Neural progenitor cell (in vitro differentiated cells): ENCODE data around the gene ANKRD50. TPM values are rescaled to one million over a fixed set of nuclear protein-coding genes. Genes with fewer than 3 reads are reported as not detected.

Experiments
- DNase-seq: peaks from one replicate; pipeline ENCODE4 v3.0.0-alpha.2; 2016; ENCODE audit warnings: low spot score
- H2AFZ ChIP-seq: fragments of 200-600 bp; sonication (generic); replicated peaks from 2 replicates; pipeline ENCODE4 v1.6.1; 2016; ENCODE audit warnings: antibody characterized with exemption
- H3F3A ChIP-seq: fragments of 200-600 bp; sonication (generic); 2 replicates; pipeline ENCODE4 v1.6.1; 2016; ENCODE audit warnings: antibody characterized with exemption, low read depth
- H3K27ac ChIP-seq: fragments of 200-600 bp; sonication (generic); 2 replicates; pipeline ENCODE4 v1.5.1; 2016; ENCODE audit warnings: mild to moderate bottlenecking
- H3K27me3 ChIP-seq: fragments of 200-600 bp; sonication (generic); 2 replicates; pipeline ENCODE4 v1.6.1; 2016; ENCODE audit warnings: mild to moderate bottlenecking, moderate library complexity
- H3K36me3 ChIP-seq: fragments of 200-600 bp; sonication (generic); 2 replicates; pipeline ENCODE4 v1.5.1; 2016
- H3K4me1 ChIP-seq: fragments of 200-600 bp; sonication (generic); 2 replicates; pipeline ENCODE4 v1.6.1; 2016; ENCODE audit warnings: mixed run types
- H3K4me2 ChIP-seq: fragments of 200-600 bp; sonication (generic); 2 replicates; pipeline ENCODE4 v1.6.1; 2016
- H3K4me3 ChIP-seq: fragments of 200-600 bp; sonication (generic); 2 replicates; pipeline ENCODE4 v1.5.1; 2016
- H3K79me2 ChIP-seq: fragments of 200-600 bp; sonication (generic); 2 replicates; pipeline ENCODE4 v1.6.1; 2016; ENCODE audit warnings: low read depth
- H3K9ac ChIP-seq: fragments of 200-600 bp; sonication (generic); 2 replicates; pipeline ENCODE4 v1.6.1; 2016
- H3K9me3 ChIP-seq: fragments of 200-600 bp; sonication (generic); 2 replicates; pipeline ENCODE4 v1.5.1; 2016; ENCODE audit warnings: low read depth
- H4K20me1 ChIP-seq: fragments of 200-600 bp; sonication (generic); 2 replicates; pipeline ENCODE4 v1.6.1; 2016; ENCODE audit warnings: low read depth
- H3K27ac Mint-ChIP-seq: 3 replicates; pipeline ENCODE4 v1.8.0; 2021; ENCODE audit warnings: mixed read lengths
- H3K27me3 Mint-ChIP-seq: 2 replicates; pipeline ENCODE4 v1.8.0; 2022; ENCODE audit warnings: low read depth, mild to moderate bottlenecking, inconsistent platforms, moderate library complexity, mixed read lengths; ENCODE audit not compliant: insufficient read depth
- H3K36me3 Mint-ChIP-seq: 3 replicates; pipeline ENCODE4 v1.8.0; 2021; ENCODE audit warnings: mixed read lengths
- H3K4me1 Mint-ChIP-seq: 3 replicates; pipeline ENCODE4 v1.8.0; 2021; ENCODE audit warnings: mixed read lengths
- H3K4me3 Mint-ChIP-seq: 3 replicates; pipeline ENCODE4 v1.8.0; 2021; ENCODE audit warnings: mild to moderate bottlenecking, moderate library complexity, mixed read lengths
- H3K9me3 Mint-ChIP-seq: 3 replicates; pipeline ENCODE4 v1.8.0; 2020; ENCODE audit warnings: mixed read lengths
- EZH2 ChIP-seq: fragments of 200-600 bp; sonication (generic); IDR thresholded peaks from 2 replicates; pipeline ENCODE4 v1.6.1; 2017; ENCODE audit warnings: antibody characterized with exemption, mild to moderate bottlenecking, moderate library complexity
- EZH2phosphoT487 ChIP-seq: fragments of 200-600 bp; sonication (generic); IDR thresholded peaks from 2 replicates; pipeline ENCODE4 v1.6.1; 2017; ENCODE audit warnings: antibody characterized with exemption
- total RNA-seq: library from RNA; depleted of rRNA; stranded (reverse); fragments of >200 nt; gene quantifications from 2 replicates; pipeline ENCODE4 v1.2.3, GENCODE V29; 2015; ENCODE audit warnings: low replicate concordance
- TF ChIP-seq, protein P1 (sequence below): fragments of 200-600 bp; sonication (generic); IDR thresholded peaks from 2 replicates; pipeline ENCODE4 v1.5.1; 2017; ENCODE audit warnings: antibody characterized with exemption, mild to moderate bottlenecking

Gene ANKRD50
- total RNA-seq, 1 donor from 2014 or later = 47.5 TPM

- Histone ChIP-seq H3K36me3 (no peaks in the 10 kb centered on the region), H2AFZ (no peak overlapping the region), H3K9me3 (no peaks in the 10 kb centered on the region), H3K9ac (no peak overlapping the region), H3K79me2 (no peaks in the 10 kb centered on the region), H3K27me3 (no peaks in the 10 kb centered on the region), H3K4me2 (no peak overlapping the region), H3K27ac (no peak overlapping the region), H3F3A (no peaks in the 10 kb centered on the region), H3K4me1 (peaks cover 6% of the 10 kb centered on the region), H4K20me1 (no peaks in the 10 kb centered on the region), H3K4me3 (no peak overlapping the region)
- no peaks in the 10 kb centered on the region for H3K27me3 Mint-ChIP-seq
- DNase-seq = peak; percentile 30
- no peaks in the 10 kb centered on the region for H3K9me3 Mint-ChIP-seq
- peak overlapping the region; percentile 44 for H3K27ac Mint-ChIP-seq
- no peak overlapping the region for H3K4me3 Mint-ChIP-seq
- TF ChIP-seq EZH2 (no peak), EZH2phosphoT487 (no peak)
- TF ChIP-seq, protein P1, sequence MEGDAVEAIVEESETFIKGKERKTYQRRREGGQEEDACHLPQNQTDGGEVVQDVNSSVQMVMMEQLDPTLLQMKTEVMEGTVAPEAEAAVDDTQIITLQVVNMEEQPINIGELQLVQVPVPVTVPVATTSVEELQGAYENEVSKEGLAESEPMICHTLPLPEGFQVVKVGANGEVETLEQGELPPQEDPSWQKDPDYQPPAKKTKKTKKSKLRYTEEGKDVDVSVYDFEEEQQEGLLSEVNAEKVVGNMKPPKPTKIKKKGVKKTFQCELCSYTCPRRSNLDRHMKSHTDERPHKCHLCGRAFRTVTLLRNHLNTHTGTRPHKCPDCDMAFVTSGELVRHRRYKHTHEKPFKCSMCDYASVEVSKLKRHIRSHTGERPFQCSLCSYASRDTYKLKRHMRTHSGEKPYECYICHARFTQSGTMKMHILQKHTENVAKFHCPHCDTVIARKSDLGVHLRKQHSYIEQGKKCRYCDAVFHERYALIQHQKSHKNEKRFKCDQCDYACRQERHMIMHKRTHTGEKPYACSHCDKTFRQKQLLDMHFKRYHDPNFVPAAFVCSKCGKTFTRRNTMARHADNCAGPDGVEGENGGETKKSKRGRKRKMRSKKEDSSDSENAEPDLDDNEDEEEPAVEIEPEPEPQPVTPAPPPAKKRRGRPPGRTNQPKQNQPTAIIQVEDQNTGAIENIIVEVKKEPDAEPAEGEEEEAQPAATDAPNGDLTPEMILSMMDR = no peak
- H3K4me1 Mint-ChIP-seq = peaks cover 11% of the 10 kb centered on the region
- no peaks in the 10 kb centered on the region for H3K36me3 Mint-ChIP-seq
Measured at GRCh38 chr4:124738994-124739393, 26.5 kb upstream of the ANKRD50 start.

DNA sequence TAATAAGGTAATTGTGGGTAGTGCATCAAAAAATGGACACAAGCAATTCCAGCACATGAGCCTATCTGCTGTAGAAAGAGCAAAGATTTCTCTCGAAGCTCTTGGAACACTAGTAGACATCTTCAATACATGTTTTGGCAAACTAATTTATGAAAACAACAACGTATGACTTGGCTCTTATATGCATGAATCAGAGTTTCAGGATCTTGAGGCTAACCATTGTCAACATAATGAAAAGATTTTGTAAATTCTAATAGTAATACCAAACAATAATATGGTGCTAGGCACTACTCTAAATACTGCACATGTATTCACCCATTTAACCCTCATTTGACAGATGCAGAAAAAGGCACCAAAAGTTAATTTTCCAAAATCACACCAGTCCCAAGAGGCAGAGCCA lies 25.1 kb upstream of the ANKRD50 start:
- no peak overlapping the region for H3K27ac Mint-ChIP-seq
- Histone ChIP-seq H3K36me3 (no peaks in the 10 kb centered on the region), H3K9me3 (no peaks in the 10 kb centered on the region), H3K4me2 (no peak overlapping the region), H3K27ac (no peak overlapping the region), H3K4me3 (no peak overlapping the region), H2AFZ (no peak overlapping the region), H3K9ac (no peak overlapping the region), H3K79me2 (no peaks in the 10 kb centered on the region), H4K20me1 (no peaks in the 10 kb centered on the region), H3F3A (no peaks in the 10 kb centered on the region), H3K27me3 (no peaks in the 10 kb centered on the region), H3K4me1 (peaks cover 6% of the 10 kb centered on the region)
- peaks cover 8% of the 10 kb centered on the region for H3K4me1 Mint-ChIP-seq
- H3K36me3 Mint-ChIP-seq = no peaks in the 10 kb centered on the region
- no peak overlapping the region for H3K4me3 Mint-ChIP-seq
- TF ChIP-seq, protein P1 = no peak
- TF ChIP-seq EZH2phosphoT487 = no peak
- no peak for TF ChIP-seq EZH2
- DNase-seq = no peak
- no peaks in the 10 kb centered on the region for H3K27me3 Mint-ChIP-seq
- H3K9me3 Mint-ChIP-seq = no peaks in the 10 kb centered on the region

- Histone ChIP-seq H3K27ac (no peak overlapping the region), H3K36me3 (no peaks in the 10 kb centered on the region), H3K4me3 (no peak overlapping the region), H3K27me3 (no peaks in the 10 kb centered on the region), H4K20me1 (no peaks in the 10 kb centered on the region), H3K4me2 (no peak overlapping the region), H3K4me1 (peaks cover 6% of the 10 kb centered on the region), H3F3A (no peaks in the 10 kb centered on the region), H3K9me3 (no peaks in the 10 kb centered on the region), H2AFZ (no peak overlapping the region), H3K9ac (no peak overlapping the region), H3K79me2 (no peaks in the 10 kb centered on the region)
- Mint-ChIP-seq H3K27me3 (no peaks in the 10 kb centered on the region), H3K36me3 (no peaks in the 10 kb centered on the region), H3K27ac (no peak overlapping the region), H3K9me3 (no peaks in the 10 kb centered on the region), H3K4me1 (peaks cover 8% of the 10 kb centered on the region), H3K4me3 (no peak overlapping the region)
- TF ChIP-seq, protein P1 = no peak
- TF ChIP-seq EZH2 (no peak), EZH2phosphoT487 (no peak)
- no peak for DNase-seq
Measured at GRCh38 chr4:124736526-124736925, 24.0 kb upstream of the ANKRD50 start.
